A549 (cell line): Measurements from ENCODE around the gene ENTHD1. TPM values are rescaled to one million over a fixed set of nuclear protein-coding genes. Genes with fewer than 3 reads are reported as not detected.

Experiments used
- ATAC-seq, 2 experiments: fragments of 200-7000 bp in 1 of 2; fragments of >200 bp in 1 of 2; cut with Nextera tagmentation in 1 of 2; cut with Tn5 transposase in 1 of 2; 3 replicates each; pipeline versions ENCODE4 v1.8.0 to v1.9.1; 2018 to 2020; ENCODE audit warnings: mild to moderate bottlenecking in 1 of 2, moderate library complexity in 1 of 2
- CTCF ChIA-PET: fragments of 300-600 bp; sonication (Branson Sonifier 250); formaldehyde crosslinking; extraction: SDS; loops from one replicate; lab custom pipeline; 2021; ENCODE audit warnings: antibody characterized with exemption, inconsistent platforms; lab: Yijun Ruan, JAX
- POLR2A ChIA-PET: fragments of 350-600 bp; formaldehyde crosslinking; extraction: SDS; loops from one replicate; lab custom pipeline; 2021; ENCODE audit warnings: antibody characterized with exemption, inconsistent platforms; lab: Yijun Ruan, JAX
- DNase-seq, 2 experiments: peaks; one replicate each; pipeline versions ENCODE4 v3.0.0 to v3.0.0-alpha.2; 2011 to 2016; ENCODE audit warnings: low read depth in 1 of 2, low spot score in 1 of 2
- FAIRE-seq: peaks from 2 replicates; lab custom pipeline; 2011; peaks lifted over from hg19 to GRCh38; lab: Jason Lieb, UNC
- H3K27ac ChIP-seq, 2 experiments: fragments of >200 bp; sonication (Bioruptor Twin); formaldehyde crosslinking; 3 replicates each; pipeline ENCODE4 v1.5.1; 2016 to 2017
- H3K4me1 ChIP-seq: fragments of >200 bp; sonication (Bioruptor Twin); formaldehyde crosslinking; 3 replicates; pipeline ENCODE4 v1.6.1; 2016
- H3K4me2 ChIP-seq: fragments of >200 bp; sonication (Bioruptor Twin); formaldehyde crosslinking; 3 replicates; pipeline ENCODE4 v1.6.1; 2016
- H3K4me3 ChIP-seq: fragments of >200 bp; sonication (Bioruptor Twin); formaldehyde crosslinking; 3 replicates; pipeline ENCODE4 v1.5.1; 2016
- H3K9me3 ChIP-seq: fragments of >200 bp; sonication (Bioruptor Twin); formaldehyde crosslinking; 3 replicates; pipeline ENCODE4 v1.6.1; 2016
- ATOH8 ChIP-seq: fragments of 250-450 bp; sonication (Bioruptor Pico); IDR thresholded peaks from 2 replicates; pipeline ENCODE4 v1.5.0; 2020; ENCODE audit warnings: low read depth, mild to moderate bottlenecking, moderate library complexity
- BHLHE40 ChIP-seq: IDR thresholded peaks from 2 replicates; pipeline ENCODE4 v1.6.1; 2012; ENCODE audit warnings: low read depth, low read length, inconsistent platforms
- CEBPB ChIP-seq, 2 experiments: fragments of >200 bp in 1 of 2; sonication (Bioruptor Twin) in 1 of 2; formaldehyde crosslinking in 1 of 2; IDR thresholded peaks; 2 replicates each; pipeline ENCODE4 v1.6.1; 2012 to 2016
- CHD2 ChIP-seq: fragments of 150-350 bp; IDR thresholded peaks from 2 replicates; pipeline ENCODE4 v1.6.1; 2014; ENCODE audit warnings: low read length; ENCODE audit not compliant: partially characterized antibody
- FOSB ChIP-seq: fragments of 250-450 bp; sonication (Bioruptor Pico); IDR thresholded peaks from 2 replicates; pipeline ENCODE4 v1.5.0; 2020; ENCODE audit warnings: mild to moderate bottlenecking, moderate library complexity
- FOXS1 ChIP-seq: fragments of 250-450 bp; sonication (Bioruptor Pico); IDR thresholded peaks from 2 replicates; pipeline ENCODE4 v1.5.0; 2020; ENCODE audit warnings: mild to moderate bottlenecking, moderate library complexity
- HOXB13 ChIP-seq: fragments of 250-450 bp; sonication (Bioruptor Pico); IDR thresholded peaks from 2 replicates; pipeline ENCODE4 v1.5.0; 2020; ENCODE audit warnings: low read depth, mild to moderate bottlenecking, moderate library complexity
- JUNB ChIP-seq: fragments of >200 bp; sonication (Bioruptor Twin); formaldehyde crosslinking; IDR thresholded peaks from 2 replicates; pipeline ENCODE4 v1.6.1; 2016
- KDM1A ChIP-seq: fragments of 200-600 bp; sonication (generic); IDR thresholded peaks from 2 replicates; pipeline ENCODE4 v1.6.1; 2016; ENCODE audit warnings: low read depth, mild to moderate bottlenecking
- MYC ChIP-seq: IDR thresholded peaks from 2 replicates; pipeline ENCODE4 v1.6.1; 2012; ENCODE audit warnings: mild to moderate bottlenecking, inconsistent platforms, low read length, improper control_type of control experiment, borderline replicate concordance
- POLR2A ChIP-seq: IDR thresholded peaks from 2 replicates; pipeline ENCODE4 v1.6.1; 2012; ENCODE audit warnings: mild to moderate bottlenecking, low read length
- REST ChIP-seq: fragments of 200-600 bp; sonication (generic); IDR thresholded peaks from 2 replicates; pipeline ENCODE4 v1.6.1; 2016; ENCODE audit warnings: antibody characterized with exemption, mild to moderate bottlenecking, moderate library complexity
- RFX5 ChIP-seq: fragments of 450-650 bp; IDR thresholded peaks from 2 replicates; pipeline ENCODE4 v1.7.1; 2014; ENCODE audit warnings: antibody characterized with exemption, mild to moderate bottlenecking, moderate library complexity
- ZNF302 ChIP-seq: fragments of 250-450 bp; sonication (Bioruptor Pico); IDR thresholded peaks from 2 replicates; pipeline ENCODE4 v1.9.0; 2021; ENCODE audit warnings: inconsistent platforms, mild to moderate bottlenecking, moderate library complexity
- ZSCAN20 ChIP-seq: fragments of 250-450 bp; sonication (Bioruptor Pico); IDR thresholded peaks from 2 replicates; pipeline ENCODE4 v1.8.0; 2022; ENCODE audit warnings: mild to moderate bottlenecking, moderate library complexity
- WGBS: methylation state at CpG from one replicate; pipeline ENCODE4 v1.1.6; 2017; ENCODE audit errors: missing lambda C conversion rate; 5-methylcytosine and 5-hydroxymethylcytosine counted together
- polyA plus RNA-seq, 4 experiments: library from polyadenylated mRNA; depleted of rRNA in 3 of 4; stranded (reverse); fragments of >200 nt; fragmentation: RNase III in 1 of 4; extraction: RNeasy Plus Mini Kit Qiagen cat#74134 plus additional on column Dnase treatment in 1 of 4; gene quantifications; 2 replicates in 3 of 4; 3 replicates in 1 of 4; pipeline ENCODE4 v1.2.3, GENCODE V29; 2011 to 2017
- TF ChIP-seq, protein P1 (sequence below): fragments of >200 bp; sonication (Bioruptor Twin); formaldehyde crosslinking; IDR thresholded peaks from 3 replicates; pipeline ENCODE4 v1.6.1; 2016
- TF ChIP-seq, protein P2 (sequence below): IDR thresholded peaks from 2 replicates; pipeline ENCODE4 v1.6.1; 2012

ENTHD1 gene
- polyA plus RNA-seq, 2 of the 4 experiments (the other 2 are of a cell fraction), result not detected

GRCh38 chr22:39750759-39751158, 142.8 kb downstream of the ENTHD1 start:
- no peaks in the 10 kb centered on the region for H3K9me3 ChIP-seq
- 45% methylated on average over 2 of the region's 2 CpGs for WGBS
- no peak for TF ChIP-seq ZSCAN20 (CRISPR knock-in tag)
- no peak for TF ChIP-seq FOXS1 (CRISPR knock-in tag)
- no peak for TF ChIP-seq MYC
- TF ChIP-seq JUNB, result no peak
- TF ChIP-seq BHLHE40, result no peak
- no peak for TF ChIP-seq RFX5
- TF ChIP-seq CHD2, result no peak
- TF ChIP-seq, protein P1, sequence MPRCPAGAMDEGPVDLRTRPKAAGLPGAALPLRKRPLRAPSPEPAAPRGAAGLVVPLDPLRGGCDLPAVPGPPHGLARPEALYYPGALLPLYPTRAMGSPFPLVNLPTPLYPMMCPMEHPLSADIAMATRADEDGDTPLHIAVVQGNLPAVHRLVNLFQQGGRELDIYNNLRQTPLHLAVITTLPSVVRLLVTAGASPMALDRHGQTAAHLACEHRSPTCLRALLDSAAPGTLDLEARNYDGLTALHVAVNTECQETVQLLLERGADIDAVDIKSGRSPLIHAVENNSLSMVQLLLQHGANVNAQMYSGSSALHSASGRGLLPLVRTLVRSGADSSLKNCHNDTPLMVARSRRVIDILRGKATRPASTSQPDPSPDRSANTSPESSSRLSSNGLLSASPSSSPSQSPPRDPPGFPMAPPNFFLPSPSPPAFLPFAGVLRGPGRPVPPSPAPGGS, result no peak
- TF ChIP-seq FOSB (CRISPR knock-in tag), result no peak
- TF ChIP-seq HOXB13 (CRISPR knock-in tag), result no peak
- TF ChIP-seq REST, result no peak
- TF ChIP-seq, all 56 proteins: peak for 0
- ATAC-seq (no peak), DNase-seq (no peak), FAIRE-seq (no peak)
- H3K4me3 ChIP-seq, result no peak overlapping the region
- POLR2A ChIA-PET, result no interaction called here
- no peak overlapping the region for H3K27ac ChIP-seq
- H3K4me1 ChIP-seq, result no peaks in the 10 kb centered on the region
- CTCF ChIA-PET, result no interaction called here
- no peak overlapping the region for H3K4me2 ChIP-seq

- Histone ChIP-seq H3K4me2 (no peak overlapping the region), H3K9me3 (no peaks in the 10 kb centered on the region), H3K27ac (no peak overlapping the region), H3K4me1 (no peaks in the 10 kb centered on the region), H3K4me3 (no peak overlapping the region)
- TF ChIP-seq POLR2A, result no peak
- no peak for TF ChIP-seq ZNF302
- TF ChIP-seq, protein P2, sequence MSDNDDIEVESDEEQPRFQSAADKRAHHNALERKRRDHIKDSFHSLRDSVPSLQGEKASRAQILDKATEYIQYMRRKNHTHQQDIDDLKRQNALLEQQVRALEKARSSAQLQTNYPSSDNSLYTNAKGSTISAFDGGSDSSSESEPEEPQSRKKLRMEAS, result no peak
- no peak for TF ChIP-seq MYC
- no peak for TF ChIP-seq JUNB
- no peak for TF ChIP-seq CEBPB (IDR thresholded peaks at IDR 0.05)
- POLR2A ChIA-PET, result no interaction called here
- 5% methylated on average over 3 of the region's 3 CpGs for WGBS
- CTCF ChIA-PET, result interaction anchor here (0.7 kb wide), 1 partner anchor 17 kb away, joined by 3 read pairs; no protein-coding TSS in a partner anchor
- DNase-seq (no peak), ATAC-seq (no peak), FAIRE-seq (no peak)
These were observed 144.7 kb downstream of the ENTHD1 start for GRCh38 chr22:39748877-39749276.

- H3K4me1 ChIP-seq, result no peaks in the 10 kb centered on the region
- ATAC-seq (no peak), DNase-seq (no peak), FAIRE-seq (no peak)
- no peak for TF ChIP-seq KDM1A
- no peak for TF ChIP-seq ATOH8 (CRISPR knock-in tag)
- CTCF ChIA-PET, result no interaction called here
- no peak overlapping the region for H3K27ac ChIP-seq
- POLR2A ChIA-PET, result no interaction called here
- no peaks in the 10 kb centered on the region for H3K9me3 ChIP-seq
- 16% methylated on average over 3 of the region's 3 CpGs for WGBS
- no peak overlapping the region for H3K4me3 ChIP-seq
- H3K4me2 ChIP-seq, result no peak overlapping the region
These were observed 146.8 kb downstream of the ENTHD1 start for GRCh38 chr22:39746600-39747262.
